H1 (cell line): Measurements from ENCODE around the gene ADIRF. TPM values are rescaled to one million over a fixed set of nuclear protein-coding genes. Genes with fewer than 3 reads are reported as not detected.

Experiments used
- CTCF ChIA-PET: fragments of 300-600 bp; sonication (Branson Sonifier 250); formaldehyde crosslinking; loops from one replicate; lab custom pipeline; 2021; ENCODE audit not compliant: partially characterized antibody; lab: Charles Lee
- POLR2A ChIA-PET: fragments of 300-600 bp; sonication (Branson Sonifier 250); formaldehyde crosslinking; loops from one replicate; lab custom pipeline; 2021; ENCODE audit warnings: inconsistent platforms; ENCODE audit not compliant: partially characterized antibody; lab: Charles Lee
- DNase-seq, 2 experiments: peaks; one replicate each; pipeline versions ENCODE4 v3.0.0 to v3.0.0-alpha.2; 2010 to 2022; ENCODE audit warnings: low spot score in 2 of 2, low read depth in 1 of 2, mixed read lengths in 1 of 2
- FAIRE-seq: peaks from 2 replicates; lab custom pipeline; 2011; peaks lifted over from hg19 to GRCh38; lab: Jason Lieb, UNC
- H2AFZ ChIP-seq: 2 replicates; pipeline ENCODE4 v1.8.1; 2012; ENCODE audit warnings: low read length, inconsistent platforms
- H2AK5ac ChIP-seq: 2 replicates; pipeline ENCODE4 v1.6.1; 2013; ENCODE audit warnings: low read depth, low read length
- H2BK120ac ChIP-seq: replicated peaks from 2 replicates; pipeline ENCODE3; 2013; ENCODE audit warnings: low read depth, low read length, inconsistent platforms
- H2BK12ac ChIP-seq: 2 replicates; pipeline ENCODE4 v1.6.1; 2013; ENCODE audit warnings: low read depth, low read length
- H2BK15ac ChIP-seq: 2 replicates; pipeline ENCODE4 v1.6.1; 2013; ENCODE audit warnings: low read length
- H2BK20ac ChIP-seq: 2 replicates; pipeline ENCODE4 v1.6.1; 2013; ENCODE audit warnings: low read length
- H2BK5ac ChIP-seq: 2 replicates; pipeline ENCODE4 v1.6.1; 2013; ENCODE audit warnings: low read depth, low read length
- H3K14ac ChIP-seq: 2 replicates; pipeline ENCODE4 v1.6.1; 2013; ENCODE audit warnings: inconsistent platforms; ENCODE audit not compliant: insufficient read length
- H3K18ac ChIP-seq: 2 replicates; pipeline ENCODE4 v1.6.1; 2013; ENCODE audit warnings: low read length; ENCODE audit errors: extremely low read depth
- H3K23ac ChIP-seq: 2 replicates; pipeline ENCODE4 v1.6.1; 2013; ENCODE audit warnings: inconsistent platforms; ENCODE audit not compliant: insufficient read length
- H3K23me2 ChIP-seq: 2 replicates; pipeline ENCODE4 v1.6.1; 2013; ENCODE audit warnings: low read depth, low read length
- H3K27ac ChIP-seq: 2 replicates; pipeline ENCODE4 v1.6.1; 2011; ENCODE audit warnings: low read depth, low read length, inconsistent platforms
- H3K27me3 ChIP-seq, 4 experiments: replicated peaks in 1 of 4; 1 replicate in 1 of 4; 2 replicates in 3 of 4; pipeline versions ENCODE4 v1.6.1 to v1.8.1; 2011 to 2013; ENCODE audit warnings: low read length in 3 of 4, mild to moderate bottlenecking in 3 of 4, inconsistent platforms in 2 of 4, mixed read lengths in 2 of 4, moderate library complexity in 1 of 4; ENCODE audit not compliant: control insufficient read depth in 3 of 4, insufficient read depth in 3 of 4; ENCODE audit errors: extremely low read depth in 1 of 4
- H3K36me3 ChIP-seq, 4 experiments: 2 replicates each; pipeline versions ENCODE4 v1.6.1 to v1.8.1; 2011 to 2013; ENCODE audit warnings: mild to moderate bottlenecking in 4 of 4, low read length in 3 of 4, moderate library complexity in 2 of 4, control low read depth in 1 of 4, inconsistent platforms in 1 of 4; ENCODE audit not compliant: insufficient read depth in 4 of 4, control insufficient read depth in 2 of 4
- H3K4ac ChIP-seq: replicated peaks from 2 replicates; pipeline ENCODE3; 2013; ENCODE audit warnings: low read length, low read depth, mixed read lengths, inconsistent platforms; ENCODE audit not compliant: insufficient read length
- H3K4me1 ChIP-seq, 4 experiments: replicated peaks in 1 of 4; 1 replicate in 1 of 4; 2 replicates in 3 of 4; pipeline versions ENCODE4 v1.6.1 to v1.8.1; 2011 to 2013; ENCODE audit warnings: low read length in 3 of 4, inconsistent platforms in 2 of 4, mixed read lengths in 1 of 4; ENCODE audit not compliant: insufficient read depth in 4 of 4, control insufficient read depth in 3 of 4
- H3K4me2 ChIP-seq, 2 experiments: 2 replicates each; pipeline versions ENCODE4 v1.6.1 to v1.8.1; 2011 to 2013; ENCODE audit warnings: low read depth in 2 of 2, low read length in 2 of 2, control low read depth in 1 of 2, inconsistent platforms in 1 of 2, mild to moderate bottlenecking in 1 of 2; ENCODE audit not compliant: insufficient read depth in 1 of 2
- H3K4me3 ChIP-seq, 4 experiments: fragments of 200-600, 300-600 bp in 1 of 4; sonication (generic), shearing (Covaris generic), sonication (Bioruptor Twin) in 1 of 4; 2 replicates each; pipeline versions ENCODE4 v1.5.1 to v1.8.1; 2011 to 2016; ENCODE audit warnings: low read length in 4 of 4, low read depth in 3 of 4, control low read depth in 2 of 4, inconsistent platforms in 2 of 4, mild to moderate bottlenecking in 2 of 4, mixed read lengths in 1 of 4, moderate library complexity in 1 of 4; ENCODE audit not compliant: insufficient read depth in 2 of 4; ENCODE audit errors: extremely low read depth in 1 of 4
- H3K56ac ChIP-seq: replicated peaks from 2 replicates; pipeline ENCODE3; 2013; ENCODE audit warnings: low read depth, mild to moderate bottlenecking, mixed read lengths, low read length, inconsistent platforms; ENCODE audit not compliant: insufficient read length
- H3K79me1 ChIP-seq: 2 replicates; pipeline ENCODE4 v1.6.1; 2013; ENCODE audit warnings: low read depth, low read length, control low read depth
- H3K79me2 ChIP-seq, 2 experiments: 2 replicates each; pipeline versions ENCODE4 v1.6.1 to v1.8.1; 2012 to 2013; ENCODE audit warnings: low read length in 2 of 2, mild to moderate bottlenecking in 2 of 2, inconsistent platforms in 1 of 2; ENCODE audit not compliant: insufficient read depth in 2 of 2, control insufficient read depth in 1 of 2
- H3K9ac ChIP-seq, 4 experiments: replicated peaks in 1 of 4; 1 replicate in 1 of 4; 2 replicates in 3 of 4; pipeline versions ENCODE4 v1.6.1 to v1.8.1; 2011 to 2013; ENCODE audit warnings: low read depth in 3 of 4, low read length in 3 of 4, control low read depth in 2 of 4, mild to moderate bottlenecking in 2 of 4, moderate library complexity in 2 of 4, inconsistent platforms in 1 of 4; ENCODE audit errors: extremely low read depth in 1 of 4
- H3K9me3 ChIP-seq, 2 experiments: 2 replicates each; pipeline versions ENCODE4 v1.6.1 to v1.8.1; 2012 to 2013; ENCODE audit warnings: mild to moderate bottlenecking in 2 of 2, moderate library complexity in 2 of 2, control low read depth in 1 of 2, inconsistent platforms in 1 of 2, low read depth in 1 of 2, low read length in 1 of 2, mixed read lengths in 1 of 2; ENCODE audit not compliant: insufficient read depth in 2 of 2
- H4K20me1 ChIP-seq, 2 experiments: replicated peaks in 1 of 2; 2 replicates each; pipeline versions ENCODE3 to v1.8.1; 2011 to 2013; ENCODE audit warnings: inconsistent platforms in 2 of 2, low read length in 2 of 2, mild to moderate bottlenecking in 1 of 2; ENCODE audit not compliant: insufficient read depth in 2 of 2, control insufficient read depth in 1 of 2
- H4K5ac ChIP-seq: 2 replicates; pipeline ENCODE4 v1.6.1; 2013; ENCODE audit warnings: low read length, low read depth, mixed read lengths, inconsistent platforms; ENCODE audit not compliant: insufficient read length
- H4K8ac ChIP-seq: 2 replicates; pipeline ENCODE4 v1.8.0; 2013; ENCODE audit warnings: mild to moderate bottlenecking, moderate library complexity, low read length, inconsistent platforms; ENCODE audit not compliant: insufficient read depth; ENCODE audit errors: extremely low read depth
- H4K91ac ChIP-seq: replicated peaks from 2 replicates; pipeline ENCODE3; 2013; ENCODE audit warnings: low read length, mixed read lengths, inconsistent platforms; ENCODE audit not compliant: insufficient read length
- BRCA1 ChIP-seq: IDR thresholded peaks from 2 replicates; pipeline ENCODE4 v1.6.1; 2012; ENCODE audit warnings: low read depth, low read length, improper control_type of control experiment
- NANOG ChIP-seq: IDR thresholded peaks from 2 replicates; pipeline ENCODE4 v1.6.1; 2011; ENCODE audit warnings: low read length, low read depth, mild to moderate bottlenecking, inconsistent platforms; ENCODE audit not compliant: insufficient read depth, poor library complexity, severe bottlenecking
- PHF8 ChIP-seq: fragments of 200-600 bp; sonication (generic); conservative IDR thresholded peaks from 2 replicates; pipeline ENCODE4 v1.7.1; 2012; ENCODE audit warnings: low read depth, mild to moderate bottlenecking, inconsistent platforms, low read length, moderate library complexity
- SP1 ChIP-seq: IDR thresholded peaks from 2 replicates; pipeline ENCODE4 v1.6.1; 2011; ENCODE audit warnings: low read depth, low read length
- WGBS, 2 experiments: shearing (Covaris generic) in 1 of 2; methylation state at CpG; one replicate each; pipeline versions ENCODE4 v1.1.6 to v1.1.7; 2013 to 2015; ENCODE audit warnings: low lambda C conversion rate in 2 of 2, mixed read lengths in 2 of 2, inconsistent platforms in 1 of 2, low coverage in 1 of 2, missing lambda C conversion rate in 1 of 2; ENCODE audit not compliant: insufficient replicate concordance in 2 of 2, insufficient coverage in 1 of 2, insufficient read length in 1 of 2; ENCODE audit errors: extremely low coverage in 1 of 2, missing lambda C conversion rate in 1 of 2; 5-methylcytosine and 5-hydroxymethylcytosine counted together
- polyA plus RNA-seq, 7 experiments: library from polyadenylated mRNA; depleted of rRNA in 3 of 7; stranded (reverse) in 5 of 7; unstranded in 2 of 7; fragments of >200 nt in 5 of 7; fragments of 200-250 nt in 2 of 7; gene quantifications; 1 replicate in 5 of 7; 2 replicates in 1 of 7; 4 replicates in 1 of 7; pipeline versions ENCODE4 v1.2.1 to v1.2.3, GENCODE V29; 2011 to 2013; ENCODE audit warnings: missing spikeins in 2 of 7, mixed read lengths in 2 of 7
- total RNA-seq: library from RNA; stranded (reverse); fragmentation: NEBNext Ultra II Directional; extraction: Animal tissue kit (Norgen Biotek cat#: 25700); gene quantifications from 2 replicates; pipeline ENCODE4 v1.2.1, GENCODE V29; 2021

Gene ADIRF
- total and polyA plus RNA-seq, 2 of the 8 experiments (the other 6 are each of a cell fraction or from before 2014, with no cell fraction given): not detected

- Histone ChIP-seq H3K79me2 (no peaks in the 10 kb centered on the region), H2BK15ac (no peak overlapping the region), H2BK12ac (peak overlapping the region; percentile 68; the same call in 1 of the 2 replicates), H2BK20ac (no peak overlapping the region), H3K4ac (no peak overlapping the region), H3K79me1 (no peaks in the 10 kb centered on the region), H3K56ac (no peak overlapping the region), H3K23me2 (no peaks in the 10 kb centered on the region), H4K5ac (no peak overlapping the region), H2AK5ac (no peak overlapping the region), H3K27me3 (no peaks in the 10 kb centered on the region), H3K18ac (no peak overlapping the region), H2BK5ac (0 out of 2 replicates have a peak overlapping the region, but pooled peaks have one; percentile 44), H4K8ac (no peak overlapping the region), H3K23ac (no peak overlapping the region), H4K91ac (no peak overlapping the region), H3K4me3 (no peak overlapping the region), H3K36me3 (no peaks in the 10 kb centered on the region), H3K9me3 (peaks cover 3 to 9% of the 10 kb centered on the region in 2 experiments), H4K20me1 (no peaks in the 10 kb centered on the region), H3K4me2 (no peak overlapping the region), H3K9ac (no peak overlapping the region), H2AFZ (no peak overlapping the region), H2BK120ac (no peak overlapping the region), H3K4me1 (peaks cover 5 to 20% (median 16%) of the 10 kb centered on the region in 4 experiments), H3K14ac (no peak overlapping the region), H3K27ac (no peak overlapping the region)
- FAIRE-seq (no peak), DNase-seq (no peak)
- ChIA-PET CTCF (interaction anchor here (22.5 to 26.4 kb wide), 2 partner anchors 4 to 10 kb away, joined by 975 read pairs; partner anchors contain the start of genes ADIRF, MMRN2 and SNCG), POLR2A (no interaction called here)
- TF ChIP-seq BRCA1 (no peak), SP1 (no peak), PHF8 (no peak), NANOG (no peak)
- WGBS, 2 experiments: 67% methylated on average over 1 of the region's 1 CpG; no CpG with 5 or more reads in 1 of the 2 experiments
These were observed 17.9 kb upstream of the ADIRF start for GRCh38 chr10:86950349-86950748.
